Hepatocyte (in vitro differentiated cells): ENCODE results near the gene GLCCI1. TPM values are rescaled to one million over a fixed set of nuclear protein-coding genes. Genes with fewer than 3 reads are reported as not detected.
"Not testable (repeated sequence)": the region's sequence is repeated elsewhere in the genome, so short reads cannot be mapped to it uniquely, and the experiment has no call there.

Experiments
- DNase-seq: peaks from one replicate; pipeline ENCODE4 v3.0.0-alpha.2; 2016; ENCODE audit warnings: low spot score
- H2AFZ ChIP-seq: fragments of 200-600 bp; sonication (generic); 2 replicates; pipeline ENCODE4 v1.6.0; 2016; ENCODE audit warnings: antibody characterized with exemption, mild to moderate bottlenecking
- H3K27ac ChIP-seq: fragments of 200-600 bp; sonication (generic); 2 replicates; pipeline ENCODE4 v1.5.1; 2016; ENCODE audit warnings: mild to moderate bottlenecking
- H3K27me3 ChIP-seq: fragments of 200-600 bp; sonication (generic); 2 replicates; pipeline ENCODE4 v1.6.1; 2016
- H3K36me3 ChIP-seq: fragments of 200-600 bp; sonication (generic); replicated peaks from 2 replicates; pipeline ENCODE4 v1.5.1; 2016; ENCODE audit warnings: low read depth; ENCODE audit not compliant: insufficient read depth
- H3K4me1 ChIP-seq: fragments of 200-600 bp; sonication (generic); 2 replicates; pipeline ENCODE4 v1.5.1; 2016; ENCODE audit warnings: mild to moderate bottlenecking, moderate library complexity; ENCODE audit not compliant: insufficient read depth
- H3K4me2 ChIP-seq: fragments of 200-600 bp; sonication (generic); 2 replicates; pipeline ENCODE4 v1.6.0; 2016
- H3K4me3 ChIP-seq: fragments of 200-600 bp; sonication (generic); 2 replicates; pipeline ENCODE4 v1.5.1; 2016; ENCODE audit warnings: mild to moderate bottlenecking
- H3K79me2 ChIP-seq: fragments of 200-600 bp; sonication (generic); 2 replicates; pipeline ENCODE4 v1.6.0; 2017; ENCODE audit warnings: mild to moderate bottlenecking
- H3K9me2 ChIP-seq: fragments of 200-600 bp; sonication (generic); replicated peaks from 2 replicates; pipeline ENCODE4 v1.6.0; 2017; ENCODE audit warnings: mild to moderate bottlenecking; ENCODE audit not compliant: insufficient read depth
- H3K9me3 ChIP-seq: fragments of 200-600 bp; sonication (generic); 2 replicates; pipeline ENCODE4 v1.5.1; 2016; ENCODE audit warnings: low read depth, mild to moderate bottlenecking
- H4K20me1 ChIP-seq: fragments of 200-600 bp; sonication (generic); 2 replicates; pipeline ENCODE4 v1.6.0; 2016; ENCODE audit warnings: mild to moderate bottlenecking; ENCODE audit not compliant: insufficient read depth, poor library complexity, severe bottlenecking
- CTCF ChIP-seq: fragments of 200-600 bp; sonication (generic); IDR thresholded peaks from 2 replicates; pipeline ENCODE4 v1.5.1; 2016; ENCODE audit warnings: antibody characterized with exemption, mild to moderate bottlenecking; ENCODE audit not compliant: poor library complexity
- EZH2 ChIP-seq: fragments of 200-600 bp; sonication (generic); IDR thresholded peaks from 2 replicates; pipeline ENCODE4 v1.6.1; 2016; ENCODE audit warnings: antibody characterized with exemption, mild to moderate bottlenecking, borderline replicate concordance
- EZH2phosphoT487 ChIP-seq: fragments of 200-600 bp; sonication (generic); IDR thresholded peaks from one replicate; pipeline ENCODE4 v1.6.1; 2018; ENCODE audit warnings: antibody characterized with exemption, mild to moderate bottlenecking, low read depth, moderate library complexity; ENCODE audit not compliant: unreplicated experiment, severe bottlenecking
- WGBS: methylation state at CpG from one replicate; pipeline ENCODE4 v1.1.6; 2016; ENCODE audit warnings: low lambda C conversion rate; ENCODE audit errors: missing lambda C conversion rate; 5-methylcytosine and 5-hydroxymethylcytosine counted together
- polyA plus RNA-seq: library from polyadenylated mRNA; unstranded; fragments of >200 nt; fragmentation: Nextera tagmentation; extraction: Ambion mirVana; gene quantifications from 2 replicates; pipeline ENCODE4 v1.2.1, GENCODE V29; 2016
- total RNA-seq: library from RNA; depleted of rRNA; stranded (reverse); fragments of >200 nt; gene quantifications from 2 replicates; pipeline ENCODE4 v1.2.3, GENCODE V29; 2014

Gene GLCCI1
- total and polyA plus RNA-seq, 2 experiments from 2014 or later, result 15.7 to 21.4 TPM

DNA sequence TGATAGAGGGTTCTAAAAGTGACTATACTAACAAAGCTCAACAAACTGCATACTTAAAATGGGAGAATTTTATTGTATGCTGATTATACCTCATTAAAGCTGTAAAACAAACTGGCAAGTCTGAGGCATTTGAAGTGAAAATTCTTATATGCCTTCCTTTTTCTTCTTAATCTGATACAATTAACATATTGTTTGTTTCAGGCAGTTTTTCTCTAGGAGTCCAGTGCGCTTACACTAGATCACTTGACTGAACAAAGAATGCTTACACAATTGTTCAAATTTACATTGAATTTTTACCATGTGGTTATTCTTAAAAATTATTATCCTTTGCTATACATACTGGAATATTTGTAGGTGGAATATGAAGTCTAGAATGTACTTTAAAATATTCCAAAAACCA lies 89.0 kb downstream of the GLCCI1 start:
- H3K36me3 ChIP-seq, result no peaks in the 10 kb centered on the region
- H3K79me2 ChIP-seq, result no peaks in the 10 kb centered on the region
- H2AFZ ChIP-seq, result no peak overlapping the region
- H3K27ac ChIP-seq, result no peak overlapping the region
- no peaks in the 10 kb centered on the region for H3K4me1 ChIP-seq
- TF ChIP-seq CTCF, result no peak
- TF ChIP-seq EZH2phosphoT487, result no peak
- TF ChIP-seq EZH2, result no peak
- no peak overlapping the region for H3K4me3 ChIP-seq
- no peaks in the 10 kb centered on the region for H3K9me2 ChIP-seq
- WGBS, result 100% methylated on average over 1 of the region's 1 CpG
- no peaks in the 10 kb centered on the region for H4K20me1 ChIP-seq
- H3K9me3 ChIP-seq, result no peaks in the 10 kb centered on the region
- H3K27me3 ChIP-seq, result no peaks in the 10 kb centered on the region
- no peak overlapping the region for H3K4me2 ChIP-seq
- DNase-seq, result no peak

DNA sequence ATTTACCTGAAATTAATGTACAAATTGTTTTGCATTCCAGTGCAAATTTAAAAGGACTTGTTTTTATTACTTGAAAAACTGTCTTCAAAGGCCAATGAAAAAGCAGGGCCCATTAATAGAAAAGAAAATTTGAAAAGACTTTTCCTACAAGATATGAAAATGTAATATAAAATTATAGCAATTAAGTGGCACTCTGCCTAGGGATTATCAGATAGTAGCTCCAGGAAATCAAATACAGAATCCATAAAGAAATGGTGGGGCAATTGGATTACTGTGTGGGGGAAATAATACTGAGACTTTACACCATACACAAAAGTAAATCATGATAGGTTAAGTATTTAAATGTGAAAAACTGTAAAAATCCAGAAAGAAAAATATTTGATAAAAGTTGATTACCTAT lies 89.7 kb downstream of the GLCCI1 start:
- Histone ChIP-seq H3K4me3 (no peak overlapping the region), H3K9me2 (no peaks in the 10 kb centered on the region), H3K9me3 (no peaks in the 10 kb centered on the region), H3K79me2 (no peaks in the 10 kb centered on the region), H3K4me1 (no peaks in the 10 kb centered on the region), H3K36me3 (no peaks in the 10 kb centered on the region), H2AFZ (no peak overlapping the region), H3K27me3 (no peaks in the 10 kb centered on the region), H3K27ac (no peak overlapping the region), H3K4me2 (no peak overlapping the region), H4K20me1 (no peaks in the 10 kb centered on the region)
- TF ChIP-seq CTCF, result no peak
- no peak for TF ChIP-seq EZH2
- no peak for TF ChIP-seq EZH2phosphoT487
- DNase-seq, result no peak

DNA sequence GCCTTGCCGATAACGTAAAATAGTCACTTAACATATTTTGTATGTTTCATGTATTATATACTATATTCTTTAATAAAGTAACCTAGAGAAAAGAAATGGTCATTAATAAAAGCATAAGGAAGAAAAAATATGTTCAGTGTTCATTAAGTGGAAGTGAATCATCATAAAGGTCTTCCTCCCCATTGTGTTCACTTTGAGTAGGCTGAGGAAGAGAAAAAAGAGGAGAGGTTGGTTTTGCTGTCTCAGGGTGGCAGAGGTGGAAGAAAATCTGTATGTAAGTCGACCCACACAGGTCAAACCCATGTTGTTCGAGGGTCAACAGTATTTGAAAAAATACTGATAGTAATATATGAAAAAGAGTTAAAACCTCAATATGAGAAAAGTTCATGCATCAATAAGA lies 90.3 kb downstream of the GLCCI1 start:
- no peak for TF ChIP-seq EZH2phosphoT487
- no peak for TF ChIP-seq CTCF
- TF ChIP-seq EZH2, result no peak
- DNase-seq, result no peak
- H3K36me3 ChIP-seq, result no peaks in the 10 kb centered on the region
- no peak overlapping the region for H3K4me3 ChIP-seq
- H3K27me3 ChIP-seq, result no peaks in the 10 kb centered on the region
- no peaks in the 10 kb centered on the region for H3K9me2 ChIP-seq
- no peaks in the 10 kb centered on the region for H3K4me1 ChIP-seq
- 96% methylated on average over 4 of the region's 4 CpGs for WGBS
- no peaks in the 10 kb centered on the region for H4K20me1 ChIP-seq
- no peaks in the 10 kb centered on the region for H3K9me3 ChIP-seq
- H3K27ac ChIP-seq, result no peak overlapping the region
- H3K79me2 ChIP-seq, result no peaks in the 10 kb centered on the region
- H2AFZ ChIP-seq, result no peak overlapping the region
- H3K4me2 ChIP-seq, result no peak overlapping the region

GRCh38 chr7:8060241-8060640 lies 91.6 kb downstream of the GLCCI1 start:
- H2AFZ ChIP-seq, result no peak overlapping the region
- H3K79me2 ChIP-seq, result no peaks in the 10 kb centered on the region
- H3K4me2 ChIP-seq, result no peak overlapping the region
- H3K27me3 ChIP-seq, result no peaks in the 10 kb centered on the region
- no peaks in the 10 kb centered on the region for H4K20me1 ChIP-seq
- H3K36me3 ChIP-seq, result no peaks in the 10 kb centered on the region
- no peak overlapping the region for H3K27ac ChIP-seq
- no peak for TF ChIP-seq EZH2
- TF ChIP-seq EZH2phosphoT487, result no peak
- H3K4me1 ChIP-seq, result no peaks in the 10 kb centered on the region
- no peak for DNase-seq
- no peak overlapping the region for H3K4me3 ChIP-seq
- H3K9me2 ChIP-seq, result no peaks in the 10 kb centered on the region
- H3K9me3 ChIP-seq, result no peaks in the 10 kb centered on the region
- WGBS, result 92% methylated on average over 3 of the region's 3 CpGs

DNA sequence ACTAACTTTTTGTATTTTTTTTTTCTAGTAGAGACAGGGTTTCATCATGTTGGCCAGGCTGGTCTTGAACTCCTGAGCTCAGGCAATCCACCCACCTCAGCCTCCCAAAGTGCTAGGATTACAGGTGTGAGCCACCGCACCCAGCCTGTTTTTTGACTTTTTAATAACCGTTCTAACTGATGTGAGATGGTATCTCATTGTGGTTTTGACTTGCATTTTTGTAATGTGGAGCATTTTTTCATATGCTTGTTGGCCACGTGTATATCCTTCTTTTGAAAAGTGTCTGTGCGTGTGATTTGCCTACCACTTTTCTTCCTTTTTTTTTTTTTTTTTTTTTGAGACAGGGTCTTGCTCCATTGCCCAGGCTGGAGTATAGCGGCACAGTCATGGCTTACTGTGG lies 94.7 kb downstream of the GLCCI1 start:
- DNase-seq, H3K4me1 ChIP-seq, H3K9me2 ChIP-seq, H3K27ac ChIP-seq, H3K36me3 ChIP-seq, H4K20me1 ChIP-seq, H3K4me2 ChIP-seq, H3K4me3 ChIP-seq, H3K27me3 ChIP-seq, H3K9me3 ChIP-seq, H3K79me2 ChIP-seq, H2AFZ ChIP-seq: not testable (repeated sequence)
- WGBS, result over 99% methylated on average over 5 of the region's 5 CpGs
